Lower leg skin (tissue), 4 donors: Measurements from ENCODE around the gene MTOR. TPM values are rescaled to one million over a fixed set of nuclear protein-coding genes. Genes with fewer than 3 reads are reported as not detected.
"Not testable (repeated sequence)": the region's sequence is repeated elsewhere in the genome, so short reads cannot be mapped to it uniquely, and the experiment has no call there.

Source experiments
- DNase-seq, 2 donors: peaks; one replicate each; pipeline ENCODE4 v3.0.0-alpha.2; 2019; ENCODE audit warnings: low spot score in 2 of 2
- H3K4me3 ChIP-seq: fragments of 200-600 bp; sonication (generic); 2 replicates; pipeline ENCODE4 v1.5.1; 2017; ENCODE audit warnings: mild to moderate bottlenecking, low read depth; ENCODE audit not compliant: poor library complexity, severe bottlenecking
- POLR2A ChIP-seq, 2 donors: fragments of 450-650 bp; IDR thresholded peaks; one replicate each; pipeline ENCODE4 v1.6.1; 2016 to 2017; ENCODE audit warnings: antibody characterized with exemption in 2 of 2, mild to moderate bottlenecking in 1 of 2, moderate library complexity in 1 of 2
- WGBS, 2 donors: methylation state at CpG; one replicate each; pipeline ENCODE4 v1.1.5; 2018; 5-methylcytosine and 5-hydroxymethylcytosine counted together
- intact Hi-C: fragments of 100-400 bp; cut with DNase I; formaldehyde crosslinking; loops from one replicate; pipeline ENCODE4 v1.15.0; 2023; ENCODE audit warnings: low total_unique reads
- total RNA-seq, 4 donors: library from RNA; depleted of rRNA; stranded (reverse); fragments of >200 nt; gene quantifications; one replicate each; pipeline ENCODE4 v1.1.0, GENCODE V29; 2016
- TF ChIP-seq, protein P1 (sequence below), 3 donors: fragments of 450-650 bp; IDR thresholded peaks; one replicate each; pipeline ENCODE4 v1.5.1; 2016; ENCODE audit warnings: antibody characterized with exemption in 3 of 3, mild to moderate bottlenecking in 3 of 3, moderate library complexity in 2 of 3

MTOR gene
- total RNA-seq, 4 donors from 2014 or later, result 28.7 to 31.5 (median 29.7) TPM

DNA sequence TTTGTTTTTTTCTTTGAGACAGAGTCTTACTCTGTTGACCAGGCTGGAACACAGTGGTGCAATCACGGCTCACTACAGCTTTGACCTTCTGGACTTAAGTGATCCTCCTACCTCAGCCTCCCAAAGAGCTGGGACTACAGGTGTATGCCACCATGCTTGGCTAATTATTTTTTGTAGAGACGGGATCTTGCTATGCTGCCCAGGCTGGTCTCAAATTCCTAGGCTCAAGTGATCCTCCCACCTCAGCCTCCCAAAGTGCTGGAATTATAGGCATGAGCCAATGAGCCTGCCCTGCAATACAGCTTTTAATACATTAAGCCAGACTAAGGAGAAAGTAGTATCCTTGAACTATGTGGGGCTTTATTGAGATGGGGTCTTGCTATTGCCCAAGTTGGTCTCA is 146.0 kb downstream of the MTOR start:
- TF ChIP-seq, protein P1, sequence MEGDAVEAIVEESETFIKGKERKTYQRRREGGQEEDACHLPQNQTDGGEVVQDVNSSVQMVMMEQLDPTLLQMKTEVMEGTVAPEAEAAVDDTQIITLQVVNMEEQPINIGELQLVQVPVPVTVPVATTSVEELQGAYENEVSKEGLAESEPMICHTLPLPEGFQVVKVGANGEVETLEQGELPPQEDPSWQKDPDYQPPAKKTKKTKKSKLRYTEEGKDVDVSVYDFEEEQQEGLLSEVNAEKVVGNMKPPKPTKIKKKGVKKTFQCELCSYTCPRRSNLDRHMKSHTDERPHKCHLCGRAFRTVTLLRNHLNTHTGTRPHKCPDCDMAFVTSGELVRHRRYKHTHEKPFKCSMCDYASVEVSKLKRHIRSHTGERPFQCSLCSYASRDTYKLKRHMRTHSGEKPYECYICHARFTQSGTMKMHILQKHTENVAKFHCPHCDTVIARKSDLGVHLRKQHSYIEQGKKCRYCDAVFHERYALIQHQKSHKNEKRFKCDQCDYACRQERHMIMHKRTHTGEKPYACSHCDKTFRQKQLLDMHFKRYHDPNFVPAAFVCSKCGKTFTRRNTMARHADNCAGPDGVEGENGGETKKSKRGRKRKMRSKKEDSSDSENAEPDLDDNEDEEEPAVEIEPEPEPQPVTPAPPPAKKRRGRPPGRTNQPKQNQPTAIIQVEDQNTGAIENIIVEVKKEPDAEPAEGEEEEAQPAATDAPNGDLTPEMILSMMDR (IDR thresholded peaks at IDR 0.05), result no peak
- TF ChIP-seq POLR2A (IDR thresholded peaks at IDR 0.05), result no peak
- no peak for DNase-seq
- intact Hi-C loops, result no loop called here
- 92 to 95% methylated on average over 2 of the region's 2 CpGs for WGBS, 2 donors
- H3K4me3 ChIP-seq, result no peak overlapping the region

DNA sequence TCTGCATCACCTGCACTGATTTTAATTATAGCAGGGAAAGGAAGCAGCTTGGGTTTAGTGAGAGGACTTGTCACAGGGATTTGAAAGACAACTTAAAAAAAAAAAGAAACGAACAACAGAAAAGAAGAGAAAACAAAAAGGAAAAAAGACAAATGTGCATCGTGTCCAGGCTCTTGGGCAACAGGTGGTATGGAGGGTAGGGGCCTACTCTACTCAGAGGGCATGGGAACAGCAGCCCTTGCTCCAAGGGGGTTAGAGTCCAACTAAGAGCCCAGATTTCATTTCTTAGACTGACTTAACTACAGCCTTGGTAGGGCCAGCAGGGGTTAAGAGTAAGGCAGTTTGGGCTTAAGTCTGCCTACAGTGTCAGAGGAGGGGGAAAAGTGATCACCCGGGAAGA is 147.4 kb downstream of the MTOR start:
- WGBS, 2 donors, result 94 to 96% methylated on average over 3 of the region's 3 CpGs
- no peak overlapping the region for H3K4me3 ChIP-seq
- intact Hi-C loops, result no loop called here
- TF ChIP-seq, protein P1 (IDR thresholded peaks at IDR 0.05), result no peak
- TF ChIP-seq POLR2A (IDR thresholded peaks at IDR 0.05), result no peak
- DNase-seq, result no peak

DNA sequence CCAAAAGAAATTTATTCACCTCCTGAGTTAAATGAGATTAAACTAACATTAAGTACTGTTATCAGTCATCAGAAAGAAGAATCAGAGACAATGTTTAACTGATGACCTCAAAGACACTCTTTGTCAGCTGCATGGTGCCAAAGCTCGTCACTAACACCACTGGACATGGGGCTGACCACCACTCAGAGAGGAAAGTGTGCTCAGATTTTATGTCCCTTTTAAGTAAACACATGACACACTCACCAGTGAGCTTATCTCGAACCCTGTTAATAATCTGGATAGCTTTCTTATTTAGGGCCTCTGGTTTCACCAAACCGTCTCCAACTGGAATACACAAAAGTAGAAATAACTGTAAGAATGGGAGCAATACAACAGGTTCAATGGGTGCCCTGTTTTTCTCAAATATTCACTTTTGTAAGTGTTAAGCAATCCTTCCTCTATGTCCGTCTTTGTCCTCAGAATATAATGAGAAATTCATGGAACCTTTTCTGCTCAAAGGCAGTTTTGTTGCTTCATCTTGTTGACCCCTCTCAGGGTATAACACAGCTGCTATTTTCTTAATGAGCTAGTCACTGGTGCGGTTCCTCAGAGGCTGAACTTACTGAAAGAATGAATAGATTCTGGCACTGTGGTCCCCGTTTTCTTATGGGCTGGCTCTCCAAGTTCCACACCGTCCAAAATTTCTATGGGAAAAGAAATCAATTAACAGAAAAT is 153.1 kb downstream of the MTOR start:
- TF ChIP-seq, protein P1 (IDR thresholded peaks at IDR 0.05), result no peak
- no peak for TF ChIP-seq POLR2A (IDR thresholded peaks at IDR 0.05)
- peak in 1 of 2 donors; percentile 14 for DNase-seq
- 83 to 88% methylated on average over 7 of the region's 7 CpGs for WGBS, 2 donors
- no peak overlapping the region for H3K4me3 ChIP-seq
- intact Hi-C loops, result no loop called here

DNA sequence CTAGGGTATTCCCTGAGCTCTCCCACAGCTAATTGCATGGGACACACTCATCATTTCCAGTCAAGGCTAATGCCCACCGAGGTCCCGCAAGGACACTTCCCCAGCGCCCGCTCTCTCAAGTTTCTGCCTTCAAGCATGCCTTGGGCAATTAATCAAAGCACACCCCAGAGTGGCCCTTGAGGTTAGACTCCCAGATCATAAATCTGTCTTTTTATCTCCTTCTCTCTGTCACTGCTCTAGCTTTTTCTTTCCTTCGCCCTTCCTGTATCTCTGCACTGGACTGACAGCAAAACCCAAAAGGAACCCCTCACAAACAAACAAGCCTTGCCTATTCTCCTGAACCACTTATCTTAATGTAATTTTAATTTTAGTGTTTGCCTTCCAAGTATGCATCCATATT is 154.8 kb downstream of the MTOR start:
- DNase-seq, result peak in 1 of 2 donors; percentile 45
- intact Hi-C loops, result no loop called here
- H3K4me3 ChIP-seq, result no peak overlapping the region
- WGBS, 2 donors, result 92 to 95% methylated on average over 5 of the region's 5 CpGs
- TF ChIP-seq, protein P1 (IDR thresholded peaks at IDR 0.05), result no peak
- TF ChIP-seq POLR2A (IDR thresholded peaks at IDR 0.05), result no peak

DNA sequence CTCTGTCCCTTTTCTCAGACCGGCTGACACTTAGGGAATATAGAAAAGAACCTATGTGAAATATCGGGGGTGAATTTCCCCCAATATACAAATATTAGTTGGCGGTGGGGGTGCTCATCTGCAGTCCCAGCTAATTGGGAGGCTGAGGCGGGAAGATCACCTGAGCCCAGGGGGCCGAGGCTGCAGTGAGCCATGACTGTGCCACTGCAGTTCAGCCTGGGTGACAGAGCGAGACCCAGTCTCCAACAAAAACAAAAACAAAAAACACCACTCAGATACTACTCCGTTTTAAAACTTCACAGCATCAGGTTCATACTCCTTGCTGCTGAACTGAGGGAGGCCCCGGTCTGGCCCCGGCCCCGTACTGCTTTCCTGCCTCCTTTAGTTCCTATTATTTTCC is 156.8 kb downstream of the MTOR start:
- 93 to 96% methylated on average over 10 of the region's 10 CpGs for WGBS, 2 donors
- DNase-seq, result peak in 1 of 2 donors; percentile 69
- intact Hi-C loops, result no loop called here
- no peak overlapping the region for H3K4me3 ChIP-seq
- TF ChIP-seq, protein P1 (IDR thresholded peaks at IDR 0.05), result no peak

DNA sequence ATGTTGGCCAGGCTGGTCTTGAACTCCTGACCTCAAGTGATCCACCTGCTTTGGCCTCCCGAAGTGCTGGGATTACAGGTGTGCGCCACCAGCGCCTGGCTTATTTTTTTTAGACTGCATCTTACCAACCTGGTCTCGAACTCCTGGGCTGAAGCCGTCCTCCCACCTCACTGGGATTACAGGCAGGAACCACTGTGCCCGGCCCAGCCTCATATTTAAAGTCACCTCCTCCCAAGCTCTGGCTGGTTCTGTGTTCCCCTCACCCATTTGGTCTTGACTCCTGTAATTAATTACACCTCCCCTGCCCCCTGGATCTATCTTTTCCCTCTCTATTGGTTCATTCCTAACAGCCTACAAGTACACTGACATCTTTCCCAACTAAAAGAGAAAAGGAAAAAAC is 161.0 kb downstream of the MTOR start:
- TF ChIP-seq, protein P1 (IDR thresholded peaks at IDR 0.05), result no peak
- WGBS, 2 donors, result 93 to 95% methylated on average over 6 of the region's 6 CpGs
- peak in 1 of 2 donors; percentile 80 for DNase-seq
- intact Hi-C loops, result no loop called here
- H3K4me3 ChIP-seq, result no peak overlapping the region

DNA sequence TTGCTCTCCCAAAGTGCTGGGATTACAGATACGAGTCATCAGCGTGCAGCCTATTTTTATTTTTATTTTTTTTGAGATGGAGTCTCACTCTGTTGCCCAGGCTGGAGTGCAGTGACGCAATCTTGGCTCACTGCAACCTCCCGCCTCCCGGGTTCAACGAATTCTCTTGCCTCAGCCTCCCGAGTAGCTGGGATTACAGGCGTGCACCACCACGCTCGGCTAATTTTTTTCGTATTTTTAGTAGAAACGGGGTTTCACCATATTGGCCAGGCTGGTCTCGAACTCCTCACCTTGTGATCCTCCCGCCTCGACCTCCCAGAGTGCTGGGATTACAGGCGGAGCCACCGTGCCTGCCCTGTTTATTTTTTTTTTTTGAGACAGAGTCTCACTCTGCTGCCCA is 161.5 kb downstream of the MTOR start:
- DNase-seq, result peak in 1 of 2 donors; percentile 72
- intact Hi-C loops, H3K4me3 ChIP-seq: not testable (repeated sequence)
- 92 to 96% methylated on average over 17 of the region's 17 CpGs for WGBS, 2 donors
